GM12878 (cell line): Measurements from ENCODE around the gene CHL1. TPM values are rescaled to one million over a fixed set of nuclear protein-coding genes. Genes with fewer than 3 reads are reported as not detected.

Experiments
- ATAC-seq: fragments of 200-7000 bp; cut with Tn5 transposase; 3 replicates; pipeline ENCODE4 v1.9.1; 2020; ENCODE audit warnings: mild to moderate bottlenecking, moderate library complexity
- BruUV-seq: library from RNA; stranded (reverse); fragments of 400-500 nt; replicated peaks from 2 replicates; lab custom pipeline; 2021; lab: Mats Ljungman, UMichigan
- CTCF ChIA-PET: fragments of 300-600 bp; sonication (Branson Sonifier 250); formaldehyde crosslinking; extraction: SDS; loops from one replicate; lab custom pipeline; 2021; ENCODE audit warnings: inconsistent platforms; lab: Yijun Ruan, JAX
- POLR2A ChIA-PET: fragments of 350-600 bp; formaldehyde crosslinking; extraction: SDS; loops from one replicate; lab custom pipeline; 2021; ENCODE audit warnings: inconsistent platforms; lab: Charles Lee
- RAD21 ChIA-PET: fragments of 300-600 bp; sonication (Branson Sonifier 250); formaldehyde crosslinking; loops from one replicate; lab custom pipeline; 2023; ENCODE audit warnings: antibody characterized with exemption; ENCODE audit not compliant: unreplicated experiment; lab: Charles Lee
- SMC1A ChIA-PET: fragments of 300-600 bp; sonication (Branson Sonifier 250); formaldehyde crosslinking; loops from one replicate; lab custom pipeline; 2023; ENCODE audit not compliant: unreplicated experiment, uncharacterized antibody; lab: Charles Lee
- DNase-seq: peaks from one replicate; pipeline ENCODE4 v3.0.0-alpha.2; 2011; ENCODE audit warnings: low read depth, low spot score
- FAIRE-seq: peaks from 3 replicates; lab custom pipeline; 2011; peaks lifted over from hg19 to GRCh38; lab: Jason Lieb, UNC
- H2AFZ ChIP-seq: 2 replicates; pipeline ENCODE4 v1.6.0; 2011; ENCODE audit warnings: low read depth, low read length, control low read depth; ENCODE audit not compliant: control insufficient read depth
- H3K27ac ChIP-seq: 2 replicates; pipeline ENCODE4 v1.5.1; 2011; ENCODE audit warnings: control low read depth; ENCODE audit not compliant: control insufficient read depth, insufficient read depth
- H3K27me3 ChIP-seq, 2 experiments: replicated peaks in 1 of 2; 2 replicates each; pipeline versions ENCODE4 v1.6.0 to v1.6.1; 2011; ENCODE audit warnings: low read length in 1 of 2; ENCODE audit not compliant: control insufficient read depth in 2 of 2, insufficient read depth in 2 of 2
- H3K36me3 ChIP-seq, 2 experiments: 2 replicates each; pipeline ENCODE4 v1.5.1; 2011; ENCODE audit warnings: low read length in 1 of 2; ENCODE audit not compliant: control insufficient read depth in 2 of 2, insufficient read depth in 2 of 2
- H3K4me1 ChIP-seq: 2 replicates; pipeline ENCODE4 v1.6.1; 2011; ENCODE audit warnings: mild to moderate bottlenecking, low read length, moderate library complexity, mixed read lengths; ENCODE audit not compliant: control insufficient read depth, insufficient read depth
- H3K4me2 ChIP-seq: 2 replicates; pipeline ENCODE4 v1.6.0; 2011; ENCODE audit warnings: control low read depth; ENCODE audit not compliant: control insufficient read depth, insufficient read depth
- H3K4me3 ChIP-seq: fragments of 200-600 bp; sonication (generic); 2 replicates; pipeline ENCODE4 v1.5.1; 2016
- H3K79me2 ChIP-seq: 2 replicates; pipeline ENCODE4 v1.6.0; 2011; ENCODE audit warnings: low read length; ENCODE audit not compliant: control insufficient read depth, insufficient read depth
- H3K9ac ChIP-seq: 2 replicates; pipeline ENCODE4 v1.8.0; 2011; ENCODE audit warnings: low read length, control low read depth, mixed read lengths; ENCODE audit not compliant: control insufficient read depth, insufficient read depth
- H3K9me3 ChIP-seq: replicated peaks from 3 replicates; pipeline ENCODE4 v1.5.1; 2011; ENCODE audit warnings: mild to moderate bottlenecking, low read length; ENCODE audit not compliant: control insufficient read depth, insufficient read depth
- H4K20me1 ChIP-seq: 2 replicates; pipeline ENCODE4 v1.6.0; 2011; ENCODE audit not compliant: control insufficient read depth, insufficient read depth
- GABPA ChIP-seq: IDR thresholded peaks from 2 replicates; pipeline ENCODE4 v1.6.1; 2014; ENCODE audit warnings: antibody characterized with exemption, low read depth, mild to moderate bottlenecking, inconsistent platforms
- IKZF1 ChIP-seq: fragments of 450-650 bp; conservative IDR thresholded peaks from 2 replicates; pipeline ENCODE4 v1.6.1; 2017; ENCODE audit warnings: antibody characterized with exemption, mild to moderate bottlenecking
- JUND ChIP-seq: IDR thresholded peaks from 2 replicates; pipeline ENCODE4 v1.6.1; 2012; ENCODE audit warnings: low read depth, mild to moderate bottlenecking, low read length, improper control_type of control experiment, moderate library complexity
- MTA3 ChIP-seq: IDR thresholded peaks from 2 replicates; pipeline ENCODE4 v1.6.1; 2012; ENCODE audit warnings: low read length, inconsistent platforms, borderline replicate concordance
- NR2F1 ChIP-seq: fragments of 450-650 bp; conservative IDR thresholded peaks from 2 replicates; pipeline ENCODE4 v1.6.1; 2017; ENCODE audit warnings: mild to moderate bottlenecking
- SREBF2 ChIP-seq: IDR thresholded peaks from 2 replicates; pipeline ENCODE4 v1.6.1; 2012; ENCODE audit warnings: mild to moderate bottlenecking, low read length
- WGBS: methylation state at CpG from one replicate; pipeline ENCODE4 v1.1.6; 2016; ENCODE audit warnings: low lambda C conversion rate; ENCODE audit not compliant: insufficient replicate concordance, insufficient coverage; ENCODE audit errors: missing lambda C conversion rate; 5-methylcytosine and 5-hydroxymethylcytosine counted together
- in situ Hi-C: fragments of 300-500 bp; cut with MboI; formaldehyde crosslinking; loops from 9 replicates; pipeline ENCODE4 v1.14.3; 2018; ENCODE audit warnings: mixed read lengths
- intact Hi-C: fragments of 100-400 bp; cut with micrococcal nuclease; formaldehyde crosslinking; loops from one replicate; pipeline ENCODE4 v1.14.2; 2022; ENCODE audit not compliant: unreplicated experiment
- polyA plus RNA-seq, 11 experiments: library from polyadenylated mRNA; depleted of rRNA in 4 of 11; unstranded in 6 of 11; stranded (reverse) in 5 of 11; fragments of >200 nt; fragmentation: Nextera tagmentation in 4 of 11; fragmentation: Illumina TruSeq in 1 of 11; extraction: Ambion mirVana in 4 of 11; extraction: Trizol in 1 of 11; gene quantifications; 1 replicate in 1 of 11; 2 replicates in 10 of 11; pipeline versions ENCODE4 v1.2.1 to v1.2.3, GENCODE V29; 2011 to 2016; ENCODE audit warnings: inconsistent platforms in 2 of 11, missing spikeins in 2 of 11, low read depth in 1 of 11
- total RNA-seq, 4 experiments: library from RNA; depleted of rRNA in 3 of 4; stranded (reverse); fragments of >200 nt in 3 of 4; fragmentation: Illumina TruSeq in 1 of 4; extraction: Trizol in 1 of 4; gene quantifications; 2 replicates each; pipeline versions ENCODE4 v1.2.1 to v1.2.3, GENCODE V29; 2013 to 2021
- TF ChIP-seq, protein P1 (sequence below): IDR thresholded peaks from 2 replicates; pipeline ENCODE4 v1.6.1; 2012; ENCODE audit warnings: improper control_type of control experiment, low read depth, low read length; ENCODE audit not compliant: insufficient replicate concordance
- TF ChIP-seq, protein P2 (sequence below): fragments of 450-650 bp; formaldehyde crosslinking; IDR thresholded peaks from 2 replicates; pipeline ENCODE4 v1.5.0; 2022; ENCODE audit warnings: mild to moderate bottlenecking, missing genetic modification characterization

The CHL1 gene
- total and polyA plus RNA-seq, 10 of the 15 experiments (the other 5 are each of a cell fraction or from before 2014, with no cell fraction given) = 0.71 to 30.4 (median 1.8) TPM

DNA sequence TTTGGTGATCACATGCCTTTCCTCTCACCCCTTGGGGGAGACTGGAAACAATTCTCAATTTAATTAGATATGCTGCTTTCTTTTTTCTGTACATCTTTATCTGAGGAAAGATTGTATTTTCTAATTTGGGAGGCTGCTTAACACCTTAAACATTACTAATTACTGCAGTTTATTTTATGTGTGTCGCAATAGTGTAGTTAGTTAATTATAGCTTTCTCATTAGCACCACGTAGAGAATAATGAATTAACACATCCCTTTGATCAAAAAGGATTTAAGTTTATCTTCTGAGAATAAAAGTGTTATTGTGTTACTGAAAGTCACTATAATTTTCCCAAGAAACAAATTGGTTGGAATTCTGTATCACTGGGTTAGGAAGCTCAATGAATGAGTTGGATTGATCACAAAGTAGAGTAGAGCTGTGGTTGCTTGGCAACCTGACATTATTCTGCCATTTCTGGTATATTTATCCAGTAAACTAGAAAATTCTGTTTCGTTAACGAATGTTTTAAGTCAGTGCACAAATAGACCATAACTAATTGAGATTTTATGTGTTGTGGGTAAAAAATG lies 4.3 kb downstream of the CHL1 start:
- H3K4me2 ChIP-seq = no peak overlapping the region
- no TSS peak for BruUV-seq
- WGBS = 70% methylated on average over 4 of the region's 4 CpGs
- H4K20me1 ChIP-seq = no peaks in the 10 kb centered on the region
- H3K9ac ChIP-seq = no peak overlapping the region
- intact Hi-C loops (no loop called here), in situ Hi-C loops (no loop called here)
- DNase-seq (no peak), ATAC-seq (no peak), FAIRE-seq (no peak)
- no peaks in the 10 kb centered on the region for H3K4me1 ChIP-seq
- ChIA-PET RAD21 (interaction anchor here (0.8 to 5.0 kb wide), 3 partner anchors 68 to 153 kb away, joined by 3 to 22 read pairs (median 7); no protein-coding TSS in a partner anchor), SMC1A (interaction anchor here (0.8 to 4.2 kb wide), 5 partner anchors 9 to 153 kb away, joined by 3 to 36 read pairs (median 5); no protein-coding TSS in a partner anchor), POLR2A (no interaction called here), CTCF (no interaction called here)
- no peaks in the 10 kb centered on the region for H3K79me2 ChIP-seq
- H3K9me3 ChIP-seq = no peaks in the 10 kb centered on the region
- peaks cover 0 to 5% of the 10 kb centered on the region in 2 experiments; a peak in 2 of 4 replicates for H3K27me3 ChIP-seq
- no peaks in the 10 kb centered on the region for H3K36me3 ChIP-seq
- no peak for TF ChIP-seq IKZF1
- TF ChIP-seq MTA3 = no peak
- no peak for TF ChIP-seq SREBF2
- TF ChIP-seq JUND = no peak
- no peak overlapping the region for H3K27ac ChIP-seq
- no peak overlapping the region for H3K4me3 ChIP-seq
- H2AFZ ChIP-seq = no peak overlapping the region

DNA sequence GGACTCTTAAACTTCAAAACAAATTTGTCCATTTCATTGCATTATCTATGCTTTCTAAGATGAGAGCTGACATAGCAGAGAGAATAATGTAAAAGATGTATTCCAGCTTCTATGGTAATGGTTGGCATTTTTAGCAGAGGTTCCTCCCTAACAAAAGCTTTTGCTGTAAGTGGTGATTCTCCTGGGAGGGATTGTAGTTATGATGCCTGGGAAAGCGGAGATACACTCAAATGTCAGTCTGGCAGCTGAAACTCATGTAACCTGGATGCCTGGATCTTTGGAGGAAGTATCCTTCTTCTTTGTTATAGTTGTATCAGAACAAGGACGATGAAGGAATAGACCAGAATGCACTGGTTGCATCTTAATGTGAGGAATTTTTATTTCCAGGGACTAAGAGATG lies 7.5 kb downstream of the CHL1 start:
- Histone ChIP-seq H3K27ac (no peak overlapping the region), H2AFZ (no peak overlapping the region), H4K20me1 (no peaks in the 10 kb centered on the region), H3K9me3 (no peaks in the 10 kb centered on the region), H3K9ac (no peak overlapping the region), H3K36me3 (no peaks in the 10 kb centered on the region), H3K27me3 (no peaks in the 10 kb centered on the region), H3K4me1 (no peaks in the 10 kb centered on the region), H3K4me3 (no peak overlapping the region), H3K4me2 (no peak overlapping the region), H3K79me2 (no peaks in the 10 kb centered on the region)
- RAD21 ChIA-PET = interaction anchor here (0.6 kb wide), 1 partner anchor 162 kb away, joined by 3 read pairs; no protein-coding TSS in a partner anchor
- CTCF ChIA-PET = interaction anchor here (1.0 to 3.0 kb wide), 2 partner anchors 9 to 150 kb away, joined by 3 to 14 read pairs; no protein-coding TSS in a partner anchor
- SMC1A ChIA-PET = interaction anchor here (0.6 to 1.3 kb wide), 7 partner anchors 9 to 162 kb away, joined by 3 to 4 read pairs (median 3); no protein-coding TSS in a partner anchor
- in situ Hi-C loops = no loop called here
- no peak for DNase-seq
- POLR2A ChIA-PET = no interaction called here
- 4% methylated on average over 2 of the region's 2 CpGs for WGBS
- no TSS peak for BruUV-seq
- no peak for FAIRE-seq
- ATAC-seq = no peak
- intact Hi-C loops = no loop called here
- TF ChIP-seq NR2F1 (no peak), GABPA (no peak)
- TF ChIP-seq, protein P1, sequence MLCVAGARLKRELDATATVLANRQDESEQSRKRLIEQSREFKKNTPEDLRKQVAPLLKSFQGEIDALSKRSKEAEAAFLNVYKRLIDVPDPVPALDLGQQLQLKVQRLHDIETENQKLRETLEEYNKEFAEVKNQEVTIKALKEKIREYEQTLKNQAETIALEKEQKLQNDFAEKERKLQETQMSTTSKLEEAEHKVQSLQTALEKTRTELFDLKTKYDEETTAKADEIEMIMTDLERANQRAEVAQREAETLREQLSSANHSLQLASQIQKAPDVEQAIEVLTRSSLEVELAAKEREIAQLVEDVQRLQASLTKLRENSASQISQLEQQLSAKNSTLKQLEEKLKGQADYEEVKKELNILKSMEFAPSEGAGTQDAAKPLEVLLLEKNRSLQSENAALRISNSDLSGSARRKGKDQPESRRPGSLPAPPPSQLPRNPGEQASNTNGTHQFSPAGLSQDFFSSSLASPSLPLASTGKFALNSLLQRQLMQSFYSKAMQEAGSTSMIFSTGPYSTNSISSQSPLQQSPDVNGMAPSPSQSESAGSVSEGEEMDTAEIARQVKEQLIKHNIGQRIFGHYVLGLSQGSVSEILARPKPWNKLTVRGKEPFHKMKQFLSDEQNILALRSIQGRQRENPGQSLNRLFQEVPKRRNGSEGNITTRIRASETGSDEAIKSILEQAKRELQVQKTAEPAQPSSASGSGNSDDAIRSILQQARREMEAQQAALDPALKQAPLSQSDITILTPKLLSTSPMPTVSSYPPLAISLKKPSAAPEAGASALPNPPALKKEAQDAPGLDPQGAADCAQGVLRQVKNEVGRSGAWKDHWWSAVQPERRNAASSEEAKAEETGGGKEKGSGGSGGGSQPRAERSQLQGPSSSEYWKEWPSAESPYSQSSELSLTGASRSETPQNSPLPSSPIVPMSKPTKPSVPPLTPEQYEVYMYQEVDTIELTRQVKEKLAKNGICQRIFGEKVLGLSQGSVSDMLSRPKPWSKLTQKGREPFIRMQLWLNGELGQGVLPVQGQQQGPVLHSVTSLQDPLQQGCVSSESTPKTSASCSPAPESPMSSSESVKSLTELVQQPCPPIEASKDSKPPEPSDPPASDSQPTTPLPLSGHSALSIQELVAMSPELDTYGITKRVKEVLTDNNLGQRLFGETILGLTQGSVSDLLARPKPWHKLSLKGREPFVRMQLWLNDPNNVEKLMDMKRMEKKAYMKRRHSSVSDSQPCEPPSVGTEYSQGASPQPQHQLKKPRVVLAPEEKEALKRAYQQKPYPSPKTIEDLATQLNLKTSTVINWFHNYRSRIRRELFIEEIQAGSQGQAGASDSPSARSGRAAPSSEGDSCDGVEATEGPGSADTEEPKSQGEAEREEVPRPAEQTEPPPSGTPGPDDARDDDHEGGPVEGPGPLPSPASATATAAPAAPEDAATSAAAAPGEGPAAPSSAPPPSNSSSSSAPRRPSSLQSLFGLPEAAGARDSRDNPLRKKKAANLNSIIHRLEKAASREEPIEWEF = no peak
- TF ChIP-seq, protein P2, sequence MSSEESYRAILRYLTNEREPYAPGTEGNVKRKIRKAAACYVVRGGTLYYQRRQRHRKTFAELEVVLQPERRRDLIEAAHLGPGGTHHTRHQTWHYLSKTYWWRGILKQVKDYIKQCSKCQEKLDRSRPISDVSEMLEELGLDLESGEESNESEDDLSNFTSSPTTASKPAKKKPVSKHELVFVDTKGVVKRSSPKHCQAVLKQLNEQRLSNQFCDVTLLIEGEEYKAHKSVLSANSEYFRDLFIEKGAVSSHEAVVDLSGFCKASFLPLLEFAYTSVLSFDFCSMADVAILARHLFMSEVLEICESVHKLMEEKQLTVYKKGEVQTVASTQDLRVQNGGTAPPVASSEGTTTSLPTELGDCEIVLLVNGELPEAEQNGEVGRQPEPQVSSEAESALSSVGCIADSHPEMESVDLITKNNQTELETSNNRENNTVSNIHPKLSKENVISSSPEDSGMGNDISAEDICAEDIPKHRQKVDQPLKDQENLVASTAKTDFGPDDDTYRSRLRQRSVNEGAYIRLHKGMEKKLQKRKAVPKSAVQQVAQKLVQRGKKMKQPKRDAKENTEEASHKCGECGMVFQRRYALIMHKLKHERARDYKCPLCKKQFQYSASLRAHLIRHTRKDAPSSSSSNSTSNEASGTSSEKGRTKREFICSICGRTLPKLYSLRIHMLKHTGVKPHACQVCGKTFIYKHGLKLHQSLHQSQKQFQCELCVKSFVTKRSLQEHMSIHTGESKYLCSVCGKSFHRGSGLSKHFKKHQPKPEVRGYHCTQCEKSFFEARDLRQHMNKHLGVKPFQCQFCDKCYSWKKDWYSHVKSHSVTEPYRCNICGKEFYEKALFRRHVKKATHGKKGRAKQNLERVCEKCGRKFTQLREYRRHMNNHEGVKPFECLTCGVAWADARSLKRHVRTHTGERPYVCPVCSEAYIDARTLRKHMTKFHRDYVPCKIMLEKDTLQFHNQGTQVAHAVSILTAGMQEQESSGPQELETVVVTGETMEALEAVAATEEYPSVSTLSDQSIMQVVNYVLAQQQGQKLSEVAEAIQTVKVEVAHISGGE (CRISPR knock-in tag) = no peak
